Panc1 (cell line): ENCODE results near the gene SLC16A7. TPM values are rescaled to one million over a fixed set of nuclear protein-coding genes. Genes with fewer than 3 reads are reported as not detected.

ENCODE experiments used
- ATAC-seq: fragments of 200-7000 bp; cut with Tn5 transposase; 2 replicates; pipeline ENCODE4 v1.9.1; 2020; ENCODE audit warnings: mild to moderate bottlenecking, moderate library complexity
- BruUV-seq: library from RNA; stranded (reverse); fragments of 400-500 nt; replicated peaks from 2 replicates; lab custom pipeline; 2021; lab: Mats Ljungman, UMichigan
- CTCF ChIA-PET: fragments of 300-600 bp; sonication (Branson Sonifier 250); formaldehyde crosslinking; loops from one replicate; lab custom pipeline; 2022; ENCODE audit warnings: antibody characterized with exemption; lab: Charles Lee
- POLR2A ChIA-PET: fragments of 300-600 bp; sonication (Branson Sonifier 250); formaldehyde crosslinking; loops from one replicate; lab custom pipeline; 2022; ENCODE audit warnings: antibody characterized with exemption; lab: Charles Lee
- DNase-seq: peaks from one replicate; pipeline ENCODE4 v3.0.0-alpha.2; 2010; ENCODE audit warnings: low read depth, low spot score
- H3K27ac ChIP-seq: 2 replicates; pipeline ENCODE4 v1.5.1; 2011; ENCODE audit warnings: mild to moderate bottlenecking, low read length, inconsistent platforms
- H3K27me3 ChIP-seq: fragments of 200-500 bp; sonication (Bioruptor generic); 2 replicates; pipeline ENCODE4 v1.6.0; 2014; ENCODE audit warnings: low read length, inconsistent platforms; ENCODE audit not compliant: control insufficient read depth, insufficient read depth
- H3K36me3 ChIP-seq: fragments of 200-500 bp; sonication (Bioruptor generic); 2 replicates; pipeline ENCODE4 v1.5.1; 2014; ENCODE audit warnings: inconsistent platforms, mild to moderate bottlenecking, low read length, moderate library complexity; ENCODE audit not compliant: control insufficient read depth, insufficient read depth
- H3K4me1 ChIP-seq: 2 replicates; pipeline ENCODE4 v1.5.1; 2011; ENCODE audit warnings: inconsistent platforms, mild to moderate bottlenecking, low read length, moderate library complexity; ENCODE audit not compliant: control insufficient read depth, insufficient read depth
- H3K4me3 ChIP-seq, 2 experiments: 2 replicates each; pipeline ENCODE4 v1.5.1; 2011 to 2012; ENCODE audit warnings: low read depth in 2 of 2, low read length in 2 of 2, mild to moderate bottlenecking in 2 of 2, inconsistent platforms in 1 of 2, moderate library complexity in 1 of 2
- H3K9me3 ChIP-seq: fragments of 200-500 bp; sonication (Bioruptor generic); 2 replicates; pipeline ENCODE4 v1.5.1; 2014; ENCODE audit warnings: low read depth, mild to moderate bottlenecking, inconsistent platforms, low read length, moderate library complexity; ENCODE audit not compliant: control insufficient read depth, insufficient read depth
- POLR2AphosphoS5 ChIP-seq: IDR thresholded peaks from 2 replicates; pipeline ENCODE4 v1.6.1; 2012; ENCODE audit warnings: mild to moderate bottlenecking, low read depth, low read length, moderate library complexity
- SIN3A ChIP-seq: IDR thresholded peaks from 2 replicates; pipeline ENCODE4 v1.6.1; 2012; ENCODE audit warnings: low read depth, mild to moderate bottlenecking, low read length, moderate library complexity, borderline replicate concordance; ENCODE audit not compliant: insufficient read depth
- TCF7L2 ChIP-seq: IDR thresholded peaks from 2 replicates; pipeline ENCODE4 v1.6.1; 2011; ENCODE audit warnings: mild to moderate bottlenecking, low read depth, low read length, inconsistent platforms
- in situ Hi-C: cut with HindIII; loops from 2 replicates; pipeline ENCODE4 v1.10.0; 2016; ENCODE audit warnings: low sequenced_read_pairs, low pct_unique_long_range_greater_than_20kb
- intact Hi-C: fragments of 100-400 bp; cut with micrococcal nuclease; formaldehyde crosslinking; loops from one replicate; pipeline ENCODE4 v1.10.0; 2022; ENCODE audit not compliant: unreplicated experiment
- total RNA-seq: library from RNA; stranded (reverse); gene quantifications from one replicate; pipeline ENCODE4 v1.2.1, GENCODE V29; 2021; ENCODE audit not compliant: unreplicated experiment
- TF ChIP-seq, protein P1 (sequence below), 2 experiments: IDR thresholded peaks; 2 replicates each; pipeline ENCODE4 v1.6.1; 2011 to 2012; ENCODE audit warnings: low read depth in 2 of 2, control low read depth in 1 of 2, low read length in 1 of 2, mild to moderate bottlenecking in 1 of 2, moderate library complexity in 1 of 2; ENCODE audit not compliant: insufficient read depth in 1 of 2
- TF ChIP-seq, protein P2 (sequence below): fragments of 450-650 bp; IDR thresholded peaks from 2 replicates; pipeline ENCODE4 v1.5.1; 2017; ENCODE audit warnings: mild to moderate bottlenecking

The SLC16A7 gene
- total RNA-seq, 1 experiment from 2014 or later = 0.33 TPM

DNA sequence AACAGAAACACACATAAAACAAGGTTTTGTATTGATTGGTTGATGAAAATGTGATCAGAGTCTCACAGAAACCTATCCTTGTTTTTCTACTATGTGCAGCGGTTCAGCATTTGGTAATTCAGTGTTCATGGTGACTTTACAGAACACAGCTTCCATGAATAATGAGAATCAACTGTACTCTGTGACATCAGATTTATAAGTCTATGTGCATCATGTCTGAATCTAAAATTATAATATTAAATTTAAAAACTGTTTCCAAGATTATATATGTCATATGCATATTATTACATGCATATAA, 104.3 kb downstream of the SLC16A7 start:
- intact Hi-C loops = no loop called here
- Histone ChIP-seq H3K4me1 (no peaks in the 10 kb centered on the region), H3K9me3 (no peaks in the 10 kb centered on the region), H3K4me3 (no peak overlapping the region), H3K27ac (no peak overlapping the region), H3K27me3 (no peaks in the 10 kb centered on the region), H3K36me3 (no peaks in the 10 kb centered on the region)
- no peak for DNase-seq
- ChIA-PET CTCF (no interaction called here), POLR2A (no interaction called here)
- no peak for ATAC-seq
- in situ Hi-C loops = no loop called here
- no TSS peak for BruUV-seq
- TF ChIP-seq, protein P1, sequence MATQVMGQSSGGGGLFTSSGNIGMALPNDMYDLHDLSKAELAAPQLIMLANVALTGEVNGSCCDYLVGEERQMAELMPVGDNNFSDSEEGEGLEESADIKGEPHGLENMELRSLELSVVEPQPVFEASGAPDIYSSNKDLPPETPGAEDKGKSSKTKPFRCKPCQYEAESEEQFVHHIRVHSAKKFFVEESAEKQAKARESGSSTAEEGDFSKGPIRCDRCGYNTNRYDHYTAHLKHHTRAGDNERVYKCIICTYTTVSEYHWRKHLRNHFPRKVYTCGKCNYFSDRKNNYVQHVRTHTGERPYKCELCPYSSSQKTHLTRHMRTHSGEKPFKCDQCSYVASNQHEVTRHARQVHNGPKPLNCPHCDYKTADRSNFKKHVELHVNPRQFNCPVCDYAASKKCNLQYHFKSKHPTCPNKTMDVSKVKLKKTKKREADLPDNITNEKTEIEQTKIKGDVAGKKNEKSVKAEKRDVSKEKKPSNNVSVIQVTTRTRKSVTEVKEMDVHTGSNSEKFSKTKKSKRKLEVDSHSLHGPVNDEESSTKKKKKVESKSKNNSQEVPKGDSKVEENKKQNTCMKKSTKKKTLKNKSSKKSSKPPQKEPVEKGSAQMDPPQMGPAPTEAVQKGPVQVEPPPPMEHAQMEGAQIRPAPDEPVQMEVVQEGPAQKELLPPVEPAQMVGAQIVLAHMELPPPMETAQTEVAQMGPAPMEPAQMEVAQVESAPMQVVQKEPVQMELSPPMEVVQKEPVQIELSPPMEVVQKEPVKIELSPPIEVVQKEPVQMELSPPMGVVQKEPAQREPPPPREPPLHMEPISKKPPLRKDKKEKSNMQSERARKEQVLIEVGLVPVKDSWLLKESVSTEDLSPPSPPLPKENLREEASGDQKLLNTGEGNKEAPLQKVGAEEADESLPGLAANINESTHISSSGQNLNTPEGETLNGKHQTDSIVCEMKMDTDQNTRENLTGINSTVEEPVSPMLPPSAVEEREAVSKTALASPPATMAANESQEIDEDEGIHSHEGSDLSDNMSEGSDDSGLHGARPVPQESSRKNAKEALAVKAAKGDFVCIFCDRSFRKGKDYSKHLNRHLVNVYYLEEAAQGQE (IDR thresholded peaks at IDR 0.05; ENCODE audit: insufficient read depth in 1 of 2, low read depth in 2 of 2, low read length in 1 of 2) = no peak
- TF ChIP-seq, protein P2, sequence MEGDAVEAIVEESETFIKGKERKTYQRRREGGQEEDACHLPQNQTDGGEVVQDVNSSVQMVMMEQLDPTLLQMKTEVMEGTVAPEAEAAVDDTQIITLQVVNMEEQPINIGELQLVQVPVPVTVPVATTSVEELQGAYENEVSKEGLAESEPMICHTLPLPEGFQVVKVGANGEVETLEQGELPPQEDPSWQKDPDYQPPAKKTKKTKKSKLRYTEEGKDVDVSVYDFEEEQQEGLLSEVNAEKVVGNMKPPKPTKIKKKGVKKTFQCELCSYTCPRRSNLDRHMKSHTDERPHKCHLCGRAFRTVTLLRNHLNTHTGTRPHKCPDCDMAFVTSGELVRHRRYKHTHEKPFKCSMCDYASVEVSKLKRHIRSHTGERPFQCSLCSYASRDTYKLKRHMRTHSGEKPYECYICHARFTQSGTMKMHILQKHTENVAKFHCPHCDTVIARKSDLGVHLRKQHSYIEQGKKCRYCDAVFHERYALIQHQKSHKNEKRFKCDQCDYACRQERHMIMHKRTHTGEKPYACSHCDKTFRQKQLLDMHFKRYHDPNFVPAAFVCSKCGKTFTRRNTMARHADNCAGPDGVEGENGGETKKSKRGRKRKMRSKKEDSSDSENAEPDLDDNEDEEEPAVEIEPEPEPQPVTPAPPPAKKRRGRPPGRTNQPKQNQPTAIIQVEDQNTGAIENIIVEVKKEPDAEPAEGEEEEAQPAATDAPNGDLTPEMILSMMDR = no peak
- TF ChIP-seq POLR2AphosphoS5 (no peak), SIN3A (no peak), TCF7L2 (no peak)

DNA sequence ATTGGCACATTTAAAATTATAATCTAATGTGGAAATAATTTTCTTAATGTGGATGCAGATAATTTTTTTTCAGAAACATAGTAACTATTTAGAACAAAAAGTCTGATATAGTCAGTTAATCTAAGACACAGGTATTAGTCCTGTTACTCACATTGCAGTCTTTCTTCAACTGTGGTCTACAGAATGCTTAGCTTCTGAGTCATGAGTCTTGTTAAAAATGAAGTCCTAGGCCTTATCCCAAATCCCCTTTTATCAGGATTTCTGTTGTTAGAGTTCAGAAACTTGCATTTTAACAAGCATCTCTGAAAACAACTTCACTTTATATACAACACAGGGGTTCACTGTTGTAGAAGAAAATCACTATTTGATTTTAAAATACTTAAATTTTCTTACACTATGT, 112.2 kb downstream of the SLC16A7 start:
- no peaks in the 10 kb centered on the region for H3K36me3 ChIP-seq
- in situ Hi-C loops = no loop called here
- ATAC-seq = no peak
- no TSS peak for BruUV-seq
- ChIA-PET POLR2A (no interaction called here), CTCF (no interaction called here)
- intact Hi-C loops = no loop called here
- H3K27ac ChIP-seq = no peak overlapping the region
- TF ChIP-seq SIN3A (no peak), POLR2AphosphoS5 (no peak), TCF7L2 (no peak)
- TF ChIP-seq, protein P1 (IDR thresholded peaks at IDR 0.05; ENCODE audit: insufficient read depth in 1 of 2, low read depth in 2 of 2, low read length in 1 of 2) = no peak
- TF ChIP-seq, protein P2 = no peak
- no peak for DNase-seq
- no peaks in the 10 kb centered on the region for H3K9me3 ChIP-seq
- no peaks in the 10 kb centered on the region for H3K4me1 ChIP-seq
- no peak overlapping the region for H3K4me3 ChIP-seq
- no peaks in the 10 kb centered on the region for H3K27me3 ChIP-seq
